Renal pelvis (tissue), 4 donors: ENCODE results near the gene RBCK1. TPM values are rescaled to one million over a fixed set of nuclear protein-coding genes. Genes with fewer than 3 reads are reported as not detected.

Experiments used
- DNase-seq: peaks from one replicate; pipeline ENCODE4 v3.0.0-alpha.2; 2013
- polyA plus RNA-seq, 3 donors: library from polyadenylated mRNA; unstranded; fragments of 120-200 nt; gene quantifications; one replicate each; pipeline ENCODE4 v1.2.1, GENCODE V29; 2013; ENCODE audit not compliant: insufficient read length in 3 of 3

Gene RBCK1
- polyA plus RNA-seq, 3 donors, result 82.5 to 105 (median 93.2) TPM

DNA sequence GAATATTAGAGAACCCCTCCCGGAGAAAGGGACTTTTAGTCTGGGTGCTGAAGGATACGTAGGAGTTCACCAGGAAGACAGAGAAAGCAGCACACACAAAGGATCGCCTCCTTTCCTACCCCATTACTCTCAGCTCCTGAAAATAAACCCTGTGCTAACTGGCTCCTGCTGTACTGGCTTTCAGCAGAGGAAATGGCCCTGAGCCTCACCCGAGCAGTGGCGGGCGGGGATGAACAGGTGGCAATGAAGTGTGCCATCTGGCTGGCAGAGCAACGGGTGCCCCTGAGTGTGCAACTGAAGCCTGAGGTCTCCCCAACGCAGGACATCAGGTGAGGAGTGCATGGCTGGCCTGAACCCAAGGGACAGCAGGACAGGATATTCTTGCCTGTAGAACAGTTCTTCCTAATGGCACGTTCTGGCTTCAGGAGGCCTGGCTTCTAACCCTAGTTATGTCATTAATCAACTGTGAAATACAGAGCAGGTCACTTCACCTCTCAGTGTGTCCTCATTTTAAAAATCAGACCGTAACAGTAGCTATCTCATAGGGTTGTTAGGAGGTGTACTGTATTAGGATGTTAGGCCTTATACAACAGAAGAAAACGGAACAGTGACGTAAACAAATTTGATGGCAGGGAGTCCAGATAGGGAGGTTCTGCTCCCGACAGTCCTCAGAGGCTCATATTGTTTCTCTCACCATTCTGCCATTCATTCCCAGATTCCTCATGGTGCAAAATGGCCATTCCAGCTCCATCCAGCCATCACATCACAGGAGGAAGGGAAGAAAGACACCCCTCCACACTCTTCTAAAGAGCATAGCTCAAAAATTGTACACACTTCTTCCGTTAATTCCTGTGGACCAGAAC, 1.8 kb downstream of the RBCK1 start:
- no peak for DNase-seq

DNA sequence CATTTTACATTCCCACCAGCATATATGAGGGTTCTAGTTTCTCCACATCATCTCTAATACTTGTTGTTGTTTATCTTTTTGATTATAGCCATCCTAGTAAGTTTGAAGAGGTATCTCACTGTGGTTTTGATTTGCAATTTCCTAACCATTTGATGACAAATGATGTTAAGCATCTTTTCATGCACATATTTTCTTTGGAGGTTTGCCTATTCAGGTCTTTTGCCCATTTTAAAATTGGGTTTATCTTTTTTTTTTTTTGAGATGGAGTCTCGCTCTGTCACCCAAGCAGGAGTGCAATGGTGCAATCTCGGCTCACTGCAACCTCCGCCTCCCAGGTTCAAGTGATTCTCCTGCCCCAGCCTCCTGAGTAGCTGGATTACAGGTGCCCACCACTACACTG, 4.0 kb downstream of the RBCK1 start:
- DNase-seq, result no peak

DNA sequence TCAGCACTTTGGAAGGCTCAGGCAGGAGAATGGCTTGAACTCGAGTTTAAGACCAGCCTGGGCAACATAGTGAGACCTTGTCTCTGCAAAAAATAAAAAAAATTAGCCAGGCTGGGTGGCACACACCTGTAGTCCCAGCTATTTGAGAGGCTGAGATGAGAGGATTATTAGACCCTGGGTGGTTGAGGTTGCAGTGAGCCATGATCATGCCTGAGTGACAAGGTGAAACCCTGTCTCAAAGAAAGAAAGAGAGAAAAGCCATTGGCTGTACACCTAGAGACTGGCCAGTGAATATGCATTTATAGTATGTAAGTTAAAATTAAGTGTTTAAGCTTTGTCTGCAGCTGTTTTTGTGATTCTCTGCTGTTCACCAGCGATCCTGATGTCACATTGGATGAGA, 6.1 kb downstream of the RBCK1 start:
- no peak for DNase-seq

DNA sequence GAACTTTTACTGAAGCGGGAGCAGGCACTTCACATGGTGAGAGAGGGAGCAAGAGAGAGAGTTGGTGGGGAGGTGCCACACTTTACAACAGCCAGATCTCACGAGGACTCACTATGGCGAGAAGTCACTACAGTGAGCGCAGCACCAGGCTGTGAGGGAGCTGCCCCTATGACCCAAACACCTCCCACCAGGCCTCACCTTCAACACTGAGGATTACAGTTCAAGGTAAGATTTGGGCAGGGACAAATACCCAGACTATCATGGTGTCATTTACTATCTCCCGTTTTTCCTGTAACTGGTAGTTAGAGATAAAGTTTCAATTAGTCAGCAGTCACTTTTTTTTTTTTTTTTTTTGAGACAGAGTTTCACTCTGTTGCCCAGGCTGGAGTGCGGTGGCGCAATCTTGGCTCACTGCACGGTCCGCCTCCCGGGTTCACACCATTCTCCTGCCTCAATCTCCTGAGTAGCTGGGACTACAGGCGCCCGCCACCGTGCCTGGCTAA, 7.8 kb downstream of the RBCK1 start:
- DNase-seq, result no peak

DNA sequence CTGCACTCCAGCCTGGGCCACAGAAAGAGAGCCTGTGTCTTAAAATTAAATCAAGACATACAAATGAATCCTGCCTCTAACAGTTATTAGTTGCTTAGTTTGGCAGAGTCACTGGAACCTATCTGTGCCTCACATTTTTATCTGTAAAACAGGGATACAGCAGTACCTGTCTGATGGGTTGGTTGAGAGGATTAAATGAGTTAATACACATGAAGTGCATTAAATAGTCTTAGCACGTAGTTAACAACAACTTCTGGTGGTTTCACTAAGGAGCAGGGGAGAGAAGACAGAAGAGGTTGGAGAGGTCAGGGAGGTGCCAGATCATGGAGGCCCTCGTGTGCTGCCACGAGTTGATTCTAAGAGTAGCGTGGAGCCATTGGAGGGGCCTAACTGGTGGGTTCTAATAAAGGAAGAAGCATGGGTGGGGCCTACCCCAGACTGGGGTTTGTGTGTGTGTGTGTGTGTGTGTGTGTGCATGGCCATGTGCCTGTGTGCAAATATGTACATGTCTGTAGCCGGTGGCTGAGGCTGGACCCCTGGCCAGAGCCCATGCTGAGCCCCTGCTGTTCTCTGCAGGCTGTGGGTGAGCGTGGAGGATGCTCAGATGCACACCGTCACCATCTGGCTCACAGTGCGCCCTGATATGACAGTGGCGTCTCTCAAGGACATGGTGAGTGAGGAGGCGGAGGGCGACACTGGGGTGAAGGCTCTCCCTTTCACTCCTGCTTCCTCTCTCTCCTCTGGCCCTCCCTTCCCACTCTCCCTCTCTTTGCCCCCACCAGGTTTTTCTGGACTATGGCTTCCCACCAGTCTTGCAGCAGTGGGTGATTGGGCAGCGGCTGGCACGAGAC, 9.1 kb downstream of the RBCK1 start:
- no peak for DNase-seq

DNA sequence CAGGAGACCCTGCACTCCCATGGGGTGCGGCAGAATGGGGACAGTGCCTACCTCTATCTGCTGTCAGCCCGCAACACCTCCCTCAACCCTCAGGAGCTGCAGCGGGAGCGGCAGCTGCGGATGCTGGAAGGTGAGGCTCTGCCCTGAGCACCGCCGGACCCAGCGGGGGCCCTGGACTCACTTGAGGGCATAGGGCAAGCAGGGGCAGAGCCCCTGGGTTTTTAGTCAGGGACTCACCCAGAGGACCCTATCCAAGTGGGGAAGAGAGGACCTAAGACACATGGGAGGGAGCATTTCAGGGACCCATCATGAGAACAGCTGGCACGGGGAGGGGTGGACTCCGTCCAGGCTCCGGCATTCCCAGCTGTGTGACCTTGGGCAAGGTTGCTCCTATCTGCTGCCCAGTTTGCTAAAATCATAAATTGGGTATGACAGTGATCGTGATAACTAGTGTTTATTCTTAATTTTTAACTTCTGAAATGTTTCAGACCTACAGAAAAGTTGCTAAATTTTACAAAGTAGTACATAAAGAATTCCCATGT, 9.8 kb downstream of the RBCK1 start:
- DNase-seq, result no peak

DNA sequence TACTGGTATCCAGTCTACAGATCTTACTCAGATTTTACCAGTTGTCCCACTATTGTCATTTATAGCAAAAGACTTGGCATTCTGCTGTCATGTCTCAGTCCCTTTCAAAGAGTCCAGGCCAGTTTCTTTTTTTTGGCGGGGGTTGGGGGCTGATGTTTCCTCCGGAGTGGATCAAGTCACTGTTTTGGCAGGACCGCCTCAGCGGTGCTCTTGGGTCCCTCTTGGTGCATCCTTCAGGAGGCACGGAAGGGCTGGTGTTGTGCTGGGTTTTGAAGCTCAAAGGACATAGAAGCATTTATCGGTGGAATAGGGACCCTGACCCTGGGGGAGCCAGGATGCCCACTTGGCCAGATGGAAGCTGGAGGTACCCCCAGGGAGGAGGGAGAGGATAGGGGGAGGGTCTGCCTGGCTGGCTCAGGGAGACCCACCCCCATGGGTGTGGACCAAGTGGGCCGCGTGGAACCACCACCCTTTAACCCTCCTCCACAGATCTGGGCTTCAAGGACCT, 10.8 kb downstream of the RBCK1 start:
- no peak for DNase-seq

DNA sequence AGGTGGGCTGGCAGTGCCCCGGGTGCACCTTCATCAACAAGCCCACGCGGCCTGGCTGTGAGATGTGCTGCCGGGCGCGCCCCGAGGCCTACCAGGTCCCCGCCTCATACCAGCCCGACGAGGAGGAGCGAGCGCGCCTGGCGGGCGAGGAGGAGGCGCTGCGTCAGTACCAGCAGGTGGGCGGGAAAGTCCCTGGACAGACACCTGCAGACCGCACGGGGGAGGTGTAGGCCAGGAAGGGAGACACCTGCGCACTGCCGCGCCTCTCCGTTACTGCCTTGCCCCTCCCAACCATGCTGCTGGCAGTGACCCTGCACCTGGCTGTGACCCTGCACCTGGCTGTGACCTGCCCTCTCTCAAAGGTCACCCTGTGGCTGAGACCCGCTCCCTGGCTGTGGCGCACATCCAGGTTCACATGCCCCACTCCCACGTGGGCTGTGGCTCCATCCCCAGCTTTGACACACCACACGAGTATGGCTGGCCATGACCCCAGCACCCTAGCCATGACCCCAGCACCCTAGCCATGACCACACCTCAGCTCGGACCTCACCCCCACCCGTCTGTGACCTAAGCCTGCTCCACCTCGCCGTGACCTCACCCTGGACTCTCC, 11.6 kb downstream of the RBCK1 start:
- no peak for DNase-seq

DNA sequence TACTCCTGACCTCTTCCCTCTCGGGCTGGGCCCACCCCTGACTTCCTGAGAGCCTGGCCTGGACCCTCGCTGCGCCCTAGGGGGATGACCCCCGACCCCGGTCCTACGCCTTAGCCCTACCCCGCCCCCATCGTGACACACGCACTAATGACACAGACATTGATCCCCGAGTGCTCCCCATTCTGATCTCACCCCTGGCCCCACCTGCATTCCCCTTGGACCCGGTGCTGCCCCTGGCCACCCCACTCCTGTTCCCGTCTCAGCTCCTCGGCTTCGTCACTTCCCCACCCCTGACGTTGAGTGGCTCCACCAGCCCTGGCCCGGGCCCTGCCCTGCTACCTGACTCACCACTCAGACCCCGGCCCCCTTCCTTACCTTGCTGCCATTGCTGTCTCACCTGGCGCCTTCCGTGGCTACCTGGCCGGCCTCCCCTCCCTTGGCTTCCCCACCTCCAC, 12.1 kb downstream of the RBCK1 start:
- no peak for DNase-seq

DNA sequence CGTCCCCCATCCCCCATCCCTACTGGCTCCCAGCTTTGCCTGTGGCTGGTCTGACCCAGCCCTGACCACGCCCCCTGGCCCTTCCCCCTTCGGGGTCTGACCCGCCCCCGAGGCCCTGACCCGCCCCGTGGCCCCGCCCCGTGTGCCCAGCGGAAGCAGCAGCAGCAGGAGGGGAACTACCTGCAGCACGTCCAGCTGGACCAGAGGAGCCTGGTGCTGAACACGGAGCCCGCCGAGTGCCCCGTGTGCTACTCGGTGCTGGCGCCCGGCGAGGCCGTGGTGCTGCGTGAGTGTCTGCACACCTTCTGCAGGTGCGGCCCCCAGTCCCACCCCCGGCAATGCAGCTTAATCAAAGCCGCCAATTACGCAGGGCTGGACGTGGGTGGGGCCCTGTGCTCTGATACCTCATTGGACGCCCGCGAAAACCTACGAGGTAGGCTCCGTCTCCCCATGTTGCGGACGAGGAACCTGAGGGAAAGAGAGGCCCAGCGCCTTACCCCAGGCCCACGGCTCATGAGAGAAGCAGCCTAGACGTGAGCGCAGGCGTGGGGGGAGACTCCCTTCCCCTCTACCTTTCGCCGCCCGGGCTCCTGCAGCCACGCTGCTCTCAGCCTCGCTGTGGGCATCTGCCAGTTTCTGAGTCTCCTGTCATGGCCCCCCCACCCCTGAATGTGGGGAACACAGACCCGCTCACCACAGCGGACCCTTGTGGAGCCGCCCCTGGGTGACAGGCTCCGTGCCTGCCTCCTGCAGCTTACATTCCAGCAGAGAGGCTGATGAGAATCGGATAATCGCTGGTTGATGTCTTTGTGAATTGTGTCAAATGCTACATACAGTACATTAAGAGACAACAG, 12.8 kb downstream of the RBCK1 start:
- no peak for DNase-seq

DNA sequence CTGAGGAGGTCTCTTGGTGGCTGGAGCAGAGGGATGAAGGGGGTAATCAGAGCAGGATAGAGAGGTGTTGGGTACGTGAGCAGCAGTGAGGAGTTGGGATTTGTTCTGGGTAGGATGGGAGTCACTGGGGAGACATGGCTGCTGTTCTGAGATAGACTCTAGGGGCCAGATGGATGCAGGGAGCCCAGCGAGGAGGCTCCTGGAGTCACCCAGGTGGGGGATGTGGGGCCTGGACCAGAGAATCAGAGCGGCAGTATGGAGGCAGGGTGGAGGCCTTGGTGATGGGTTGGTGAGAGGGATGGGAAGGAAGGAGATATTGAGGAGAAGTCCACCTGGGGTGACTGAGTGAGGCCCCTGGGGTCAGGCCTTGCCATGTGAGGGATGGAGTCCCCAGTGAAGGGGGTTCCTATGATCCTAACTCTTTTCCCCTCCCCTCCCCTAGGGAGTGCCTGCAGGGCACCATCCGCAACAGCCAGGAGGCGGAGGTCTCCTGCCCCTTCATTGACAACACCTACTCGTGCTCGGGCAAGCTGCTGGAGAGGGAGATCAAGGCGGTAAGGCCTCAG, 13.7 kb downstream of the RBCK1 start:
- no peak for DNase-seq

DNA sequence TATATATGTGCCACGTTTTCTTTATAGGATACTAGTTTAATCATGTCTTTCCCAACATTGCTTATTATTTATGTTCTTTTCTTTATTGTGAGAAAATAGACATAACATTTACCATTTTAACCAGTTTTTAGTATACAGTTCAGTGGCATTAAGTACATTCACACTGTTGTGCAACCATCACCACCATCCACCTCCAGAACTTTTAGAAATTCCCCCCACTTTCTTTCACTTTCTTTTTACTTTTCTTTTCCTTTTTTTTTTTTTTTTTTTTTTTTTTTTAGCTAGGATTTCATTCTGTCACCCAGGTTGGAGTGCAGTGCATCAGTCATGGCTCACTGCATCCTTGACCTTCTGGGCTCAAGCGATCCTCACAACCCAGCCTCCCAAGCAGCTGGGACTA, 18.5 kb downstream of the RBCK1 start:
- no peak for DNase-seq

DNA sequence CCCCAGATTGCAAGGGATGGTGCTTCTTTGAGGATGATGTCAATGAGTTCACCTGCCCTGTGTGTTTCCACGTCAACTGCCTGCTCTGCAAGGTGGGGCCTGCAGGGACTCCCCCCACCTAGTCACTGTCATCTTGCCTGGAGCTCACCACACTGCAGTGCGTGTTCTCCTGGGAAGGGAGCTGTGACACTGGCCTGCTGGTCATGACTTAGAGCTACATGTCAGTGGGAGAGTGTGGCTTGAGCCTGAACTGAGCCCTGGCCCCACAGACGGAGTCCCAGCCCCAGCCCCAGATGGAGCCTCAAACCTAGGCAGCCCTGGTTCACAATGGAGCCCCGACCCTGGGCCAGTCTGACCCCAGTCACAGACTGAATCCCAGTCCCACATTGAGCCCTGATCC, 19.3 kb downstream of the RBCK1 start:
- no peak for DNase-seq

DNA sequence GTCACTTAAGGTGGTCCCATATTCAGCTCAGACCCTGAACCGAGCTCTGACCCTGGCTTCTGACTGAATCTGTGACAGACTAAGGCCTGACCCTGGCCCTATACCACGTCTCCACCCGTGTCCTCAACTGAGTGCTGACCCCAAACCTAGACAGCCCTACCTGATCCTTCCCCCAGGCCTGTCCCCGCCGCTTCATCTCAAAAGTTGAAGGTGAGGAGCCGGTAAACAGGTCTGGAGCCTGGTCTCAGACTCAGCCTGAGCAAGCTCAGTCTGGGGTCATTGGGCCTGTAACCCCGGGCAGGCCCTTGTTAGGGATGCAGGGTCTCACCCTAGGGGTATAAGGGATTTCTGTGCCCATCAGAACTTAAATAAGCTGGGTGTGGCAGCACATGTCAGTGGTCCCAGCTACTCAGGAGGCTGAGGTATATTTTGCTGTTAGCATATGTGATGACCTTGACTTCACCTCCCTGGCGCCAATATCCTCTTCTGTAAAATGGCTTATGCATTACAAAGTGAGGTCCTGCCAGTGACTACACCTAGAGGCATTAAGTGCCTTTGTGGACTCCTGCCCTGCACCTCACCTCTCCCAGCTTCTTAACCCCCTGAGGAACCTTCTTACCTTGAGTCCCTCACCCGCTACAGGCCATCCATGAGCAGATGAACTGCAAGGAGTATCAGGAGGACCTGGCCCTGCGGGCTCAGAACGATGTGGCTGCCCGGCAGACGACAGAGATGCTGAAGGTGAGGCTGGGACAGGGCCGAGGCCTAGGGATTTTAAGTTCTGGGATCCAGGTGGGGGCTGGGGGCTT, 20.0 kb downstream of the RBCK1 start:
- DNase-seq, result no peak

DNA sequence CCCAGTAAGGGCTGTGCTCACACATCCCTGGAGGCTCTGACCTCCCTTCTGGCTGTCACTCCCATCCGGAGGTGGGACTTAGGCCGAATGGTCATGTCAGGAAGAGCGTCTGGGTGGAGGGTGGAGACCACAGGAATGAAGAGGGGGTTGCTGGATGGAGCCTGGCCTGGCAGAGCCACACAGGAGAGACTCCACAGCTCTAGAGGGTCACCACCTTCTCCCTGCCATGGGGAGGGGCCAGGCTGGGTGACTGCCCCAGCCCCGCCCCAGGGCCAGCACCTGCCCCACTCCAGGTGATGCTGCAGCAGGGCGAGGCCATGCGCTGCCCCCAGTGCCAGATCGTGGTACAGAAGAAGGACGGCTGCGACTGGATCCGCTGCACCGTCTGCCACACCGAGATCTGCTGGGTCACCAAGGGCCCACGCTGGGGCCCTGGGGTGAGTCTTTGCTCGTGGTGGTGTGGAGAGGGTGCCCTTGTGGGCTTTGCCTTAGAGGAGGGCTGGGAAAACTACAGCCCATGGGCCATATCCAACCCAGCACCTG, 20.6 kb downstream of the RBCK1 start:
- DNase-seq, result no peak

DNA sequence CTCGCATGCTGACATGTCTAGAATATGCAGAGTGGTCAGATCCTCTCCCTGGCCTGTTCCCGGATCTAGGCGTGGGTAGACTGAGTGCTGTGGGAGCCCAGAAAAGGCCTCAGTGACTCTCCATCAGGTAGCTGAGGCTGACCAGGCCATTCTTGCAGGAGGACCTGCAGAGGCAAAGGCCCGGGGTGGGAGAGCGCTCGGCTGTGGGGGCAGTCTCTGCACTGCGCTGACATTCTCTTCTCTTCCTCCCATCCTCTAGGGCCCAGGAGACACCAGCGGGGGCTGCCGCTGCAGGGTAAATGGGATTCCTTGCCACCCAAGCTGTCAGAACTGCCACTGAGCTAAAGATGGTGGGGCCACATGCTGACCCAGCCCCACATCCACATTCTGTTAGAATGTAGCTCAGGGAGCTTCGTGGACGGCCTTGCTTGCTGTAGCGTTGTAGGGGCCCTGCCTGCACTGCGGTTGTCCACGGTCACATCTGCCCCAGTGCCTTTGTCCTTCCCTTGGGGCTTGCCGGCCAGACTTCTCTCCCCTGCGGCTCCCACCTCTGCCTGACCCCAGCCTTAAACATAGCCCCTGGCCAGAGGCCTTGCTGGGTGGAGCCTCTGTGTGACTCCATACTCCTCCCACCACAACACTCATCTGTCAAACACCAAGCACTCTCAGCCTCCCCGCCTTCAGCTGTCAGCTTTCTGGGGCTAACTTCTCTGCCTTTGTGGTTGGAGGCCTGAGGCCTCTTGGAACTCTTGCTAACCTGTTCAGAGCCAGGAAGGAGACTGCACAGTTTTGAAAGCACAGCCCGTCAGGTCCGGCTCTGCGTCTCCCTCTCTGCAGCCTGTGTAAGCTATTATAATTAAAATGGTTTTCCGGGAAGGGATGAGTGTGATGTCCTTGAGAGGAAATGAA, 22.2 kb downstream of the RBCK1 start:
- no peak for DNase-seq

DNA sequence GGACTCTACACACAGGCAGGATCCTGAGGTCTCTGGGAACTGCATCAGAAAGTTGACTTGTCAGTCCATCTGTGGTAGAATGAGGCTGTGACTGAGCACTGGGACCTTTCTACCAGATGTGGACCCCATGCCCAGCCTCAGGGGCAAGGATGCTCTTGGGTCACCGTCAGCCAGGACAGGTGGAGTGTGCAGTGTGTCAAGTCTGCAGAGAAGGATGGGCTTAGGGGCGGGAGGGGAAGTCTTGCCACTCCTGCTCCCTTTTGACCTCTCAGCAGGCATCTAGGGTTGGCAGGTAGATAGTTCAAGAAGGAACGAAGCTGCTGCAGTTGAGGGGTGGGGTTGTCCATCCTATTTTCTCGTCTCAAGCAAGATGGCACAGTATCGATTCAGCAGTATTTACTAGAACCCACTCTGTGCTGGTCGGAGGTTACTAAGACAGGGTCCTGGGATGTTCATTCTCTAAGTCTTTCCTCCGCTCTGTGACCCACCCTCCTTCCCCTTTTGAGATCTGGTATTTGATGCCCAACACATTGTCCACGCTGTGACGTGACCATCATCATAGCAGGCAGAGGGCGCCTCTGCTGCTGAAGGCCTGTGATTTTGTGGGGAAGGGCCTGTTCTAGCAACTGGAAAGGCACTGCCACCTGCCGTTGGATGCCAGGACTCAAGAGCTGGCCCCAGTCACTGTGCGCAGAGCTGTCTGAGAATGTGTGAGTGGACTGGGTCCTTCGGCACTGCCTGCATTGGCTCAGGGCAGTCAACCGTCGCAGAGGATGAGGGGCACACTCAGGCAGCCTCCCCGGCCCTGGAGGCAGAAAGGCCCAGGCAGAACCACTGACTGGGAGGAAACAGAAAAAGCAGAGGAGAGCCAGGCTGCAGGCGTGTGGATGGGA, 23.2 kb downstream of the RBCK1 start:
- DNase-seq, result peak; percentile 67
